Adrenal gland (tissue), 5 donors: ENCODE results near the gene DRAP1.
"Not testable (repeated sequence)": the region's sequence is repeated elsewhere in the genome, so short reads cannot be mapped to it uniquely, and the experiment has no call there.

Source experiments
- CTCF ChIP-seq, 6 experiments: fragments of 450-650 bp in 4 of 6; fragments of 200-600 bp in 2 of 6; sonication (generic) in 1 of 6; IDR thresholded peaks; 1 replicate in 5 of 6; 2 replicates in 1 of 6; pipeline versions ENCODE4 v1.5.1 to v1.8.0; 2016 to 2021; ENCODE audit warnings: antibody characterized with exemption in 6 of 6, mild to moderate bottlenecking in 2 of 6, moderate library complexity in 1 of 6
- POLR2A ChIP-seq, 2 donors: fragments of 450-650 bp; IDR thresholded peaks; one replicate each; pipeline ENCODE4 v1.6.1; 2017; ENCODE audit warnings: antibody characterized with exemption in 2 of 2, mild to moderate bottlenecking in 2 of 2, moderate library complexity in 1 of 2
- donor health status: DM: no; HTN: no; CAD: no.

DNA sequence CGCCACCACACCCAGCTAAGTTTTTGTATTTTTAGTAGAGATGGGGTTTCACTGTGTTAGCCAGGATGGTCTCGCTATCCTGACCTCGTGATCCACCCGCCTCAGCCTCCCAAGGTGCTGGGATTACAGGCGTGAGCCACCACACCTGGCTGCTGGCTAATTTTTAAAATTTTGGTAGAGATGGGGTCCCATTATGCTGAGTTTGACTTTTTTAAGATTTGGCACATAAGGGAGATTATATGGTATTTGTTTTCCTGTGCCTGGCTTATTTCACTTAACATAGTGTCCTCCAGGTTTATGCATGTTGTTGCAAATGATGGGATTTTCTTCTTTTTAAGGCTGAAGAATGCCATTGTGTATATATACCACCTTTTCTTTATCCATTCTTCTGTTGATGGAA, 31.5 kb downstream of the DRAP1 start:
- TF ChIP-seq CTCF, POLR2A (IDR thresholded peaks at IDR 0.05): not testable (repeated sequence)
